HCT116 (cell line): Measurements from ENCODE around the gene SCTR.

Experiments
- EZH2 ChIP-seq: fragments of 200-600 bp; sonication (generic); IDR thresholded peaks from 2 replicates; pipeline ENCODE4 v1.6.1; 2017; ENCODE audit warnings: antibody characterized with exemption, mixed run types
- POLR2A ChIP-seq: IDR thresholded peaks from 2 replicates; pipeline ENCODE4 v1.7.0; 2011; ENCODE audit warnings: borderline replicate concordance; ENCODE audit not compliant: insufficient read depth, insufficient read length; ENCODE audit errors: extremely low read depth
- YY1 ChIP-seq: IDR thresholded peaks from 2 replicates; pipeline ENCODE4 v1.6.1; 2011; ENCODE audit warnings: low read length, low read depth, moderate library complexity, mild to moderate bottlenecking; ENCODE audit not compliant: insufficient replicate concordance; ENCODE audit errors: extremely low read depth
- TF ChIP-seq, protein P1 (sequence below): IDR thresholded peaks from 2 replicates; pipeline ENCODE4 v1.6.1; 2012

GRCh38 chr2:119489232-119489952, 34.9 kb downstream of the SCTR start:
- no peak for TF ChIP-seq EZH2
- TF ChIP-seq, protein P1, sequence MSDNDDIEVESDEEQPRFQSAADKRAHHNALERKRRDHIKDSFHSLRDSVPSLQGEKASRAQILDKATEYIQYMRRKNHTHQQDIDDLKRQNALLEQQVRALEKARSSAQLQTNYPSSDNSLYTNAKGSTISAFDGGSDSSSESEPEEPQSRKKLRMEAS: no peak
- no peak for TF ChIP-seq YY1
- TF ChIP-seq POLR2A: no peak
